ENCODE measurements around the gene PDE2A.

Gene PDE2A

DNA sequence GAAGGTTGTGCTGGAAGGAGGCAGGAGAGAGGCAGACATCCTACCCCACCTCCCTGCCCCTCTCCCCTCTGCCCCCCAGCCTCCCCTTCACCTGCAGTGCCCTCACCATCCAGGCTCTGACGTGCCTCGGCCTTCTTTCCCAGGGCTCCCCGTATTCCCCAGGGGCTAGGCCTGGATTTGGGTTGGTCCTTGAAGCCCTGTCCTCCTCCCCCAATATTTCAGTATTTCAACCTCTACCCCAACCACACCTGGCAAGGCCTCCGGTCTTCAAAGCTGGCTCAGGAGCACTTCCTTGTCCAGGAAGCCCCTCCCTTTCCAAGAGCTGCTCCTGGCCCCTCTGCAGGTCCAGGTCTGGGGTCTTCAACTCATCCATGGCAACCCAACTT is 8.6 kb upstream of the PDE2A start:
- Mint-ChIP-seq H3K4me3 (peak overlapping the region in 1 of 2 donors; percentile 6), H3K27me3 (peaks cover 0 to 6% of the 10 kb centered on the region in 2 donors), H3K9me3 (no peaks in the 10 kb centered on the region), H3K36me3 (peaks cover 24 to 26% of the 10 kb centered on the region in 2 donors), H3K4me1 (peaks cover 25 to 42% of the 10 kb centered on the region in 2 donors), H3K27ac (peak overlapping the region; percentile 47)
- no peak for ATAC-seq (replicated peaks)
- no peak for DNase-seq

- peaks cover under 1 to 8% of the 10 kb centered on the region in 2 donors for H3K27me3 Mint-ChIP-seq
- peaks cover 22 to 26% of the 10 kb centered on the region in 2 donors for H3K36me3 Mint-ChIP-seq
- H3K4me1 Mint-ChIP-seq = peaks cover 25 to 44% of the 10 kb centered on the region in 2 donors
- ATAC-seq (replicated peaks) (no peak), DNase-seq (no peak)
- no peaks in the 10 kb centered on the region for H3K9me3 Mint-ChIP-seq
- H3K4me3 Mint-ChIP-seq = peak overlapping the region in 1 of 2 donors; percentile 7
- peak overlapping the region; percentile 10 for H3K27ac Mint-ChIP-seq
Measured at GRCh38 chr11:72682238-72682857, 8.1 kb upstream of the PDE2A start.

GRCh38 chr11:72681226-72682153 is 7.3 kb upstream of the PDE2A start:
- Mint-ChIP-seq H3K36me3 (peaks cover 16 to 19% of the 10 kb centered on the region in 2 donors), H3K27ac (peak overlapping the region; percentile 81), H3K27me3 (peaks cover 4 to 16% of the 10 kb centered on the region in 2 donors), H3K4me3 (no peak overlapping the region), H3K9me3 (no peaks in the 10 kb centered on the region), H3K4me1 (peaks cover 22 to 52% of the 10 kb centered on the region in 2 donors)
- ATAC-seq (replicated peaks) (no peak), DNase-seq (no peak)

DNA sequence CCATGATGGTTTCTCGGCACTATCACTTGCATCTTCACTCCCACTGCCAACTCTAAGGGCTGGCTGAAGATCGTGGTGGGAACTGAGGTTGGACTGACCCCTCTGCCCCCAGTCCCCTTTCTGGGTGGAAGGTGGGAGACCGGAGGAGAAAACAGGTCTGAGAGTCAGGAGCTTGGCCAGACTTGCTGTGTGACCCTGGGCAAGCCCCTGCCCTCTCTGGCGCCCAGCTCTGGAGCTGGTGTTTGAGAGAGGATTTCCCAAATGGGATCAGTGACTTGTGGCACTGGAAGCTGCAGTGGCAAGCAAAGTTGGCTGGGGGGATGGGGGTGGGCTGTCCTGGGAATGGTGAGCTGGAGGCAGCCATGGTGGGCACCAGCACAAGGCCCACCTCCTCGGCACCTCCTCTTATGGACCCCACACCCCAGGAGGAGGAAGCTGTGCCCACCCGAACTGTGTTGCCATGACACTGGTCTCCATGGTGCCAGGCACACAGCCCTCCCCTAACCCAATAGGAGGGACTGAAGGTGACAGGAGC is 6.5 kb upstream of the PDE2A start:
- Mint-ChIP-seq H3K27ac (peak overlapping the region; percentile 78), H3K4me1 (peaks cover 25 to 53% of the 10 kb centered on the region in 2 donors), H3K4me3 (no peak overlapping the region), H3K27me3 (peaks cover 12 to 24% of the 10 kb centered on the region in 2 donors), H3K9me3 (no peaks in the 10 kb centered on the region), H3K36me3 (peaks cover 11 to 16% of the 10 kb centered on the region in 2 donors)
- DNase-seq = no peak
- no peak for ATAC-seq (replicated peaks)

- Mint-ChIP-seq H3K27me3 (peaks cover 20 to 32% of the 10 kb centered on the region in 2 donors), H3K27ac (no peak overlapping the region), H3K4me1 (peaks cover 26 to 53% of the 10 kb centered on the region in 2 donors), H3K9me3 (no peaks in the 10 kb centered on the region), H3K36me3 (peaks cover 11 to 14% of the 10 kb centered on the region in 2 donors), H3K4me3 (peak overlapping the region in 1 of 2 donors; percentile 3)
- ATAC-seq (replicated peaks) (no peak), DNase-seq (no peak)
Measured at GRCh38 chr11:72679869-72680268, 5.6 kb upstream of the PDE2A start.

- no peak for DNase-seq
- peaks cover 31 to 46% of the 10 kb centered on the region in 2 donors for H3K27me3 Mint-ChIP-seq
- peak overlapping the region in 1 of 2 donors; percentile 8 for H3K4me3 Mint-ChIP-seq
- H3K36me3 Mint-ChIP-seq = peaks cover under 1 to 6% of the 10 kb centered on the region in 2 donors
- H3K4me1 Mint-ChIP-seq = peaks cover 24 to 40% of the 10 kb centered on the region in 2 donors
- H3K27ac Mint-ChIP-seq = peak overlapping the region; percentile 6
- ATAC-seq (replicated peaks) = no peak
- no peaks in the 10 kb centered on the region for H3K9me3 Mint-ChIP-seq
Measured at GRCh38 chr11:72678524-72678923, 4.3 kb upstream of the PDE2A start.

DNA sequence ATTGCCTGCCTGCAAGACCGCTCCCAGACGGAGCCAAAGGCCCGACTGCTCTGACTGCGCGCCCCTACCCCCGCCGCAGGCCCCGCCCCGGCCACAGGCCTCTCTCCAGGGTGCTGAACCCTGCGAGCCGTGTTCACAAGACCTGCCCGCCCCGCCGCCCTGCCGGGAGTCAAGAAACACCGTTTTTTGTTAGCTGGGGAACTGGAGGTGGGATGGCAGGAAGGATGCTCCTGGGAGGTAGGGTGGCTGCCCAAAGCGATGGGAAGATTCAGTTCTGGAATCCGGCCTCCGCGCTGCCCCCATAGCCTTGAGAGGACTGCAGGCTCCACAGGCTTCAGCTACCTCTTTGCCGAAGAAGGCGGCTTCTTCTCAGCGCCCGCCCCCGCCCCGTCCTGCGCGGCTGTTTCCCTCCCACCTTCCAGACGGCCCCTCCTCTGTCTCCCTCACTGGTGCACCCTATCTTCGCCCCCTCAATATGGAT is 2.7 kb upstream of the PDE2A start:
- H3K4me1 Mint-ChIP-seq = peaks cover 34 to 41% of the 10 kb centered on the region in 2 donors
- ATAC-seq (replicated peaks) (peak; percentile 49 to 65), DNase-seq (peak; percentile 38)
- H3K9me3 Mint-ChIP-seq = no peaks in the 10 kb centered on the region
- H3K27ac Mint-ChIP-seq = peak overlapping the region; percentile 52
- H3K27me3 Mint-ChIP-seq = peaks cover 44 to 62% of the 10 kb centered on the region in 2 donors
- peak overlapping the region; percentile 49 to 52 for H3K4me3 Mint-ChIP-seq
- peaks cover 0 to 2% of the 10 kb centered on the region in 2 donors for H3K36me3 Mint-ChIP-seq

- H3K36me3 Mint-ChIP-seq = peaks cover 0 to 2% of the 10 kb centered on the region in 2 donors
Measured at GRCh38 chr11:72675221-72675620, 999 bp upstream of the PDE2A start.

GRCh38 chr11:72673284-72673942 is 809 bp downstream of the PDE2A start:
- H3K4me1 Mint-ChIP-seq = peaks cover 24 to 27% of the 10 kb centered on the region in 2 donors
- peaks cover 0 to 2% of the 10 kb centered on the region in 2 donors for H3K36me3 Mint-ChIP-seq
- H3K4me3 Mint-ChIP-seq = no peak overlapping the region
- ATAC-seq (replicated peaks) (no peak), DNase-seq (no peak)
- H3K27ac Mint-ChIP-seq = no peak overlapping the region
- H3K9me3 Mint-ChIP-seq = no peaks in the 10 kb centered on the region
- peaks cover 56 to 87% of the 10 kb centered on the region in 2 donors for H3K27me3 Mint-ChIP-seq

More at GRCh38 chr11:72675221-72675620, 999 bp upstream of the PDE2A start:
- no peaks in the 10 kb centered on the region for H3K9me3 Mint-ChIP-seq
- no peak overlapping the region for H3K4me3 Mint-ChIP-seq
- H3K27me3 Mint-ChIP-seq = peaks cover 52 to 78% of the 10 kb centered on the region in 2 donors
- peak overlapping the region; percentile 33 for H3K27ac Mint-ChIP-seq
- H3K4me1 Mint-ChIP-seq = peaks cover 26 to 31% of the 10 kb centered on the region in 2 donors
- ATAC-seq (replicated peaks) = no peak
- DNase-seq = no peak

DNA sequence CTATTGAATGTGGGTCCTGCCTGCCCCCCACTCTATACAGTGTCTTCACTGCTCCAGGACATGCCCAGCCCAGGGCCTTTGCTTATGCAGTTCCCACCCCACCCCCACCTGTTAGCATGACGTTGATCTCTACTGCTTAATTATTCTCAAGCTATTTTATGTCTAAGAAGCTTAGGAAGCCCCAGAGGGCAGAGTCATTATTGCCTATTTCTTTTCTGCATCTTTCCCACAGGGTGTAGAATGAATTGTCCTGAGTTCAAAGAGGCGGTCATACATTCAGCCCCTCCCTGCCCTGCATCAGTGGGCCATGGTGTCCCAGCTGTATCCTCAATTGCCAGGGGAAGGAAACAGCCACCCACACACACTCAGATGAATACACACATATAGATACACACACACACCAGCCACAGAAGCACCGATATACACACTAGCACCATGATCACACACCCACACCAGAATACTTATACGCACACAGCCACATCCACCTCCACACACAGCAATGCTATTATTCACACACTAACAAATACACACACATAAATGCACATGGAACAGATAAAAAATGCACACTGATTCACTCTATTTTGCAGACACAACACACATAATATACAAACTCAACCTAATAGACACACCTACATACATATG is 1.5 kb downstream of the PDE2A start:
- DNase-seq (no peak), ATAC-seq (replicated peaks) (peak in 1 of 2 donors; percentile 12)
- H3K4me1 Mint-ChIP-seq = peaks cover 24 to 27% of the 10 kb centered on the region in 2 donors
- H3K9me3 Mint-ChIP-seq = no peaks in the 10 kb centered on the region
- H3K4me3 Mint-ChIP-seq = no peak overlapping the region
- H3K27ac Mint-ChIP-seq = no peak overlapping the region
- H3K36me3 Mint-ChIP-seq = peaks cover 0 to 2% of the 10 kb centered on the region in 2 donors
- peaks cover 56 to 86% of the 10 kb centered on the region in 2 donors for H3K27me3 Mint-ChIP-seq

GRCh38 chr11:72671152-72672099 is 2.8 kb downstream of the PDE2A start:
- DNase-seq = no peak
- Mint-ChIP-seq H3K4me1 (peaks cover 16 to 21% of the 10 kb centered on the region in 2 donors), H3K9me3 (peaks cover 0 to 4% of the 10 kb centered on the region in 2 donors), H3K27ac (no peak overlapping the region), H3K27me3 (peaks cover 59 to 82% of the 10 kb centered on the region in 2 donors), H3K36me3 (no peaks in the 10 kb centered on the region), H3K4me3 (no peak overlapping the region)
- no peak for ATAC-seq (replicated peaks)

GRCh38 chr11:72670041-72670440 is 4.2 kb downstream of the PDE2A start:
- DNase-seq (no peak), ATAC-seq (replicated peaks) (no peak)
- peaks cover 0 to 4% of the 10 kb centered on the region in 2 donors for H3K9me3 Mint-ChIP-seq
- peaks cover 16 to 17% of the 10 kb centered on the region in 2 donors for H3K4me1 Mint-ChIP-seq
- H3K36me3 Mint-ChIP-seq = no peaks in the 10 kb centered on the region
- H3K4me3 Mint-ChIP-seq = no peak overlapping the region
- peaks cover 53 to 77% of the 10 kb centered on the region in 2 donors for H3K27me3 Mint-ChIP-seq
- no peak overlapping the region for H3K27ac Mint-ChIP-seq

Measured in stimulated activated naive B cell treated with anti-CD40 and anti-IgM and Interleukin-4, amounts not matched to agents 10 μg/mL and 1 μg/mL and 100 μg/mL, for 72 hours (primary cell).